Activated CD8-positive, alpha-beta memory T cell treated with anti-CD3 and anti-CD28 coated beads, Interleukin-2, amount 50 U/mL, for 24 hours (primary cell): Measurements from ENCODE around the gene ADAMTSL2.

Experiments
- DNase-seq: peaks from one replicate; pipeline ENCODE4 v3.0.0-alpha.2; 2020; ENCODE audit errors: extremely low read depth

The ADAMTSL2 gene

GRCh38 chr9:133534346-133535291, at the start of gene ADAMTSL2:
ADAMTSL2 (plus strand) TSS chr9:133534704; CDS start chr9:133536713, 2,009 bp downstream.
- no peak for DNase-seq

DNA sequence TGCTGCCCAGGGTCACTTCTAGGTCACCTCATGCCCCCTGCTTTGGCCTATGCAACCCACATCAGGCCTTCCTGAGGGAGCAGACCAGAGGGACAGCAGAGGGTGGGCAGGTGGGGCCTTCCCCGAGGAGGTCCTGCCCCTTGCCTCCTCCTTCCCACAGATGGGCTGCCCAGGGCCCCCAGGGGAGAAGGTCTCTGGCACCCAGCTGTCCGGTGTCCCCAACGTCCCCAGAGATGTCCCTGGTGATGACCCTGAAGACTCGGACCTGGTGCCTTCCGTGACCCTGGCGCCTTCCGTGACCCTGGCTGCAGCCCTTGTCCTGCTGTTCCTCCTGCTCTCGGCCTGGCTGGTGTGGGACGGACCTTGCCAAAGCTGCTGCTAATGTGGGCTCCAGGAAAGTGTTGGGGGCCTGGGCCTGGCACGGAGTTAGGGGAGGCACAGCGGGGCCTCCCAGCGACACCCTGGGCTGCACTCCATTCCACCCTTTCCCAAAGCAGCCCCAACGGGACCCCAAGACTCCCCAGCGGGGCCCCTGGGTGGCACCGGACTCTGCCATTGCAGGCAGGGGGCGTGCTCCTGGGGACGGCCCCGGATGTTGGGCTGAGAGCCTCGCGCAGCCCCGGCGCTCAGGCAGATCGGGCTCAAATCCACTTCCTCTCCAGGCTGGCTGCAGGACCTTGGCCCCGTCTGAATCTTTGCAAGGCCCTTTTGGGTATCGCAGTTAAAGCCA, 48.8 kb upstream of the ADAMTSL2 start:
- DNase-seq = no peak

DNA sequence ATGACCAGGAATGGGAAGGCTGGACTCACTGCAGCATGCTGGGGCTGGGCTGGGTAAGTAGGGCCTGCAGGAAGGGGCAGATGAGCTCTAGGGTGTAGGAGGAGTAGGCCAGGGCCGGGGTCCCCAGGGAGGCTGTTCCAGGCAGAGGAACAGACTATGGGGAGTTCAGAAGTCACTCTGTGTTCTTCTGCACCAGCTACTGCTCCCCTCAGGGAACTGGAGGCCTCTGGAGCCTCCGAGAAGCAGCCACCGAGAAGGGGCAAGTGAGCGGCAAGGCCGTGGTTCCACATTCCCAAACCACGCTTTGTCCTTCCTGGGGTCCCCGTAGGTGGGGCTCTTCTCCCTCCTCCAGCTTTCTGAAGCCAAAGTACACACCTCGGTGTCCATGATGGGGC, 47.2 kb upstream of the ADAMTSL2 start:
- DNase-seq = no peak

- no peak for DNase-seq
Measured at GRCh38 chr9:133488686-133489252, 45.7 kb upstream of the ADAMTSL2 start.

DNA sequence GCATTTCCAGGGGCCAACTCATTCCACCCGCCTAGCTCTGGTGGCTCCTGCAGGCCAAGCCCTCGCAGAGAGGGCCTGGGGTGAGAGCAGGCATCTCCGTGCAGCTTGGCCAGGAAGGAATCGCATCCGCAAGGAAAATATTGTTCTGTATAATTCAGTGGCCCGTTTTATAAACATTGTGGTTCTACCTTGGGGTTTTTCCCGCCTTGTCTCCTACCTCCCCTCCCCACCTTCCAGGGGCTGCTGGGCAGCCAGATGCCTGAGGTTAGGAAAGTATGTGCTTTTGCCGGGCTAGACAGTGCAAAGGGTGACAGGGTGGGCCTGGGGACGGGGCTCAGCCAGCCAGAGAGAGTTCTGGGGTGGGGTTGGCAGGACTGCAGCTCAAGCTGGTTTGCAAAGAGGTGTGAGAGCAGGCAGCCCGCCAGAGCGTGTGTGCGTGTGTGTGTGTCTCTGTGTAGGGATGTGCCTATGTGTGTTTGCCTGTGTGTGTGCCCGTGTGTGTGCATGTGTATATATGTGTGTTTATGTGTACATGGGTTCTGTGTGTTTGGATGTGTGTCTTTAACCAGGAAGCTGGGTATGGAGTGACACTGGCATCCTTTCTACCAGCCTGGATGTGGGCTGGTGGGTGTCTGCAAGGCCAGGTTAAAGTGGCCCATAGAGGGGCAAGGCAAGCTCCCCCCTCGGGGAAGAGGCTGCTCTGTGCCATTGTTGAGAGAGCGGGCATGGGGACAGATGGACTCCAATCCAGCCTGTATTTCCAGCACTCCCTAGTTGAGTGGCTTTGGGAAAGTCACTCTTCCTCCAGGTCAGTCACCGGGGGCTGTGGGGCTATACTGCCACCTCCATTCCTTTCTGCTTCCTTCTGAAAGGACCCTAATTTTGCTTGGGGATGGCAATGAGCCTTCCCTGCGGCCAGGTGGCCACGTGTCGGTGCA, 45.0 kb upstream of the ADAMTSL2 start:
- no peak for DNase-seq

DNA sequence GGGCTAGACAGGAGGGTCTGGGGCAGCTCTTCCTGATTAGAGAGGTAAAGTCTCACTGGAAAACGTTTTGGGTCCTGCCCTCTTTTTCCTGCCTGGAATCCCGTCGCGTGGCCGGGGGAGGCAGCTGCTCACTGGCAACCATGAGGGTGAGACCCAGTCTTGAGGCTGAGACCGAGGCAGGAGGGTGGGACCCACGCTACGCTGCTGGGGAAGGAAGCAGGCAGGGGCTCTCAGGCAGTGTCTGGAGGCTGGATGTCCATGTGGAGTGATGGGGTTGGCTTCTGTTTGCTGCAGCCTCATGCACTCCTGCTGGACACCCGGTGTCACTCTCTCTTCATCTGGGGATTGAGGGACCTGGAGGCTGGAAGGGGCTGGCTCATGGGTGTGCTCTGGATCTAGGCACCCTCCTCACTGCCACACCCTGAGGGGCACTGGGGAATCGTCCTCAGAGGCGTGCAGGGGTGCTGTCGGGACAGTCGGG, 44.3 kb upstream of the ADAMTSL2 start:
- DNase-seq = no peak

GRCh38 chr9:133490865-133491655, 43.4 kb upstream of the ADAMTSL2 start:
- DNase-seq = no peak

DNA sequence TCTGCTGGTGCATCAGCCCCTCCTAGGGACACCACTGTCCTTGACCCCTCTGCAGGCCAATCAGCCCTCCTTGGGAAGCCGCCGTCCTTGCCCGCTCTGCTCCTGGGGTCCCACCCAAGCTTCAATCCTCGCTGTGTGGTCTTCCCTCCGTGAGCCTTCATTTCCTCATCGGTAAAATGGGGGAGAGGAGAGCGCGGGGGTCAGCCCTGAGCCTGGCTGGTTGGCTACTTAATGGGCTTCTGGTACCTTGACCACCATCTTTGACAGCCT, 42.9 kb upstream of the ADAMTSL2 start:
- no peak for DNase-seq

DNA sequence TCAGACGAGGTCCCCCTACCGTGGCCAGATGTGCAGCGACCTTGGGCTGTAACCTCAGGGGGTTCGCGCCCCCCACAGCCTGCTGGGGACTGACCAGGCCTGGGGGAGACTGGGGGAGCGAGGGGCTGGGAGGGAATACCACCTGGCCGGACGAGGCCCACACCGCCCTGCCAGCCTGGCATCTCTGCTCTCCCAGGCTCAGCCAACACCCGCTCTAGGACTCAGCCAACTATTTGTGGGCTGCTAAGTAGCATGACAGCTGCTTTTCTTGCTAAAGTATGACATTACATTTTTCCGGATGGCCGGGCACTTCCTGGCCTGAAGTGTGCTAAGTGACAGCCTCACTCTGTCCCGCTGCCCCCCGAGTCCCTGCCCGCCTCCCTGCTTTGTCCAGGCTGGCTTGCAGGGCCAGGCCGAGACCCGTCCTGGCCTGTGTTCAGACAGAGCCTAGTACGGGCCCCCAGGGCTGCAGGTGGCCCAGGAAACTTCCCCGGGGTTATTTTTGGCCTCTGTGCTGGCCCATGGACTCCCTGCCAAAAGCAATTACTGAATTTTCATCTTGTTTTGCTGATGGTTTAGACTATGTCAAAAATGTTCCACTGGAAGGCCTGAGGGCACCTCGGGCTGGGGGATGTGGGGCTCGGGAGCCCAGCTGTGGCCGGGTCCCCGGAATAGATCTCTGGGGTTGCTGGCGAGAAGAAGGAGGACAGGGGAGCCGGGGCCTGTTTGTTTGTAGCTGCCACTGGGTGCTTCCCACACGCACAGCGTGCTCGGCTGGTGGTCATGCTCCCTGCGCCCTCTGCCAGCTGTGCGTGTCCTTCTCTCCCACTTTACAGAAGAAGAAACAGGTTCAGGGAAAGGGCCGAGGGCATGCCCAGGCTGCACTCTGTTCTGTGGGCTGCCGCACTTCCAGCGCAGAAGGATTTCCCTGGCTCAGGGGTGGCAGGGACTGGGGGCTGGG, 42.2 kb upstream of the ADAMTSL2 start:
- DNase-seq = no peak

- DNase-seq = no peak
Measured at GRCh38 chr9:133493428-133493827, 41.1 kb upstream of the ADAMTSL2 start.

DNA sequence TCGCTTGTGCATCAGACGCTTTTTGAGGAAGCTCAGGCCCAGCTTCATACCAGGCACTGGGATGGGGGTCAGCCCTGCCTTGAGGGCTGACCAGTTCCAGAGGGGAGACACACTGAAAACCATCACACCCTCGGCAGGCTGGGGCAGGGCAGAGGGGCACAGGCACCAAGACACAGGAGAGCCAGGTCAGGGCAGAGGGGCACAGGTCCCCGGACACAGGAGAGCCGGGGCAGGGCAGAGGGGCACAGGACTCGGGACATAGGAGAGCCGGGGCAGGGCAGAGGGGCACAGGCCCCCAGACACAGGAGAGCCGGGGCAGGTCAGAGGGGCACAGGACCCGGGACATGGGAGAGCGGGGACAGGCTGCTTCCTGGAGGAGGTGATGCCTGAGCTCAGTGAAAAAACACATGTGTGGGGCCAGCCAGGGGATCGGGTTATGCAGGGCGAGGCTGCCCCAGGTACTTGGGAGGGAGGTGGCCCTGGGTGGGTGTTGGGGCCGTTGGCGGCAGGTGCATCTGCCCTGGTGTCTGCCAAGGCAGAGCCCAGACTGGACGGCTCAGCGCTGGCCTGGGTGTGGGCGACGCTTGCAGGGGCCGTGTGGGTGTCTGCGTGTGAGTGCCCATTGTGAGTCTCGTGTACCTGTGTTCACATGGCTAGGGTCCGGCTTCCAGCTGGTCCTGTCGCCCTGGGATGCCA, 40.5 kb upstream of the ADAMTSL2 start:
- no peak for DNase-seq

DNA sequence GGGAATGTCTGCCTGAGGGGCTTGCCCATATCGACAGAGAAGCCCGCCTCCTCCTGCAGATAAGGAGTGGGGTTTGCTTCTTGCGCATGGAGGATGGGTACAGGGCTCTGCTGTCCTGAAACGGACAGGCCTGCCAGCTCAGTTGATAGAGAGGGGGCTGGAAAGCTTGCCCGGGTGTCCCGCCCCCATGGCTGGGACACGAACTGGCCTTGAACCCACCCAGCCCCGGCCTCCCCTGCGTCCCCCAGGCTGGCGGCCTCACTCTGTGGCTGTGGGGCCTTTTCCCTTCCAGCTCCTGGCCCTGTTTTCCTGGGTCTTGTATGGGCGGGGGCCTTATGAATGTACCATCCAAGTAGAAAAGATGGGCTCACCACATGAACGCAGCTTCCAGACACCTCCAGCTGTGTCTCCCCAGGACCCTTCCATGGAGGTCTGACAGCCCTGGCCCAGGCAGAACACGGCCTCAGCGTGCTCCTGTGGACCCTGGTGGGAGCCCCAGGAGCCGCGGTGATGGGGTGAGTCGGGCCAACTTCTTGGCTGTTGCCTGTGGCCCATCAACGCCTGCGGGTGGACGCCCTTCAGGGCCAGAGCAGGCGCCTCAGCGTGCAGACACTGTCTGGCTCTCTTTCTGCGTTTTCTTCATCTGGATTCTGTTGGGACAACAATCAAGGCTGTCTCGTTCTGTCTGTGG, 39.7 kb upstream of the ADAMTSL2 start:
- DNase-seq = no peak

- DNase-seq = no peak
Measured at GRCh38 chr9:133495327-133496293, 38.9 kb upstream of the ADAMTSL2 start.

DNA sequence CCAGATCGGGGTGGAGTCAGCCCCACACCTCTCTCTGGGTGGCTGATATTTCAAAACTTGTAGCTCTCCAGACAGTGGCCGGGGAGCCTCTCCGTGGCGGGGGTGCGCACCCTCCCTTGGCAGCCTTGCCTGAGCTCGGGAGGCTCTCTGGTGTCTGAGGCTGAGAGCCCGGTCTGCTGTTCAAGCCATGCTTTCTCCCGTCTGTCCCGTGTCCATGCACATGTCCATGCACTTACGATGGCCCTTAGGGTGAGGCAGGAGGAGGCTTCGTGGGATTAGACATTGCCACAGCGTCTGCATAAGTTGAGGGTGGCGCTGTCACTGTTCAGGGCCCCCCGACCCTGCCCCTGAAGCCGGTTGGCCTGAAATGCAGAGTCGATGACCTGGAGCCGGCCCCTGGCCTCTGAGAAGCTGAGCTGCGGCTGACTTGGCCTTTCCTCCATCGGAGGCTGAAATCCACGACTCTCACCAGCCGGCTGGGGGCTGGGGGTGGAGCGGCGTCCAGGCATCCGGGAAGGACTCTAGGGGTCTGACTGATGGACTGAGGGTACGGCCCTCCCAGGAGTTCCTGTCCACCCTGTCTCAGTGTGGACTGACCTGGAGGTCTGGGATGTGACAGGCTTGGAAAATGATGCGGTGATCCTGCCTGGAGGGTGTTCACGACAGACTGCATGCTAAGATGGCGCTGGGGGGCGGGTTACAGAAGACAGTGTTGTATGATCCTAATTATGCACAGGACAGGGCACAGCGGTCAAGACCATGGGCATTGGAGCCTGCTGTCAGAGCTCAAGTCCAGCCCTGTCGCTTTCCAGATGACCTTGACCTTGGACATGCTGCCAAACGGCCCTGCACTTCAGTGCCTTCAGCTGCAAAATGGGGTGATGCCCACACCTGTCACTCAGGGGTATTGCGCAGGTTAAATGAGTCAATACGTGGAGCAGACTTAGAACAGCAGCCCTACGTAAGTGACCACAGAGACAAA, 37.4 kb upstream of the ADAMTSL2 start:
- DNase-seq = no peak

DNA sequence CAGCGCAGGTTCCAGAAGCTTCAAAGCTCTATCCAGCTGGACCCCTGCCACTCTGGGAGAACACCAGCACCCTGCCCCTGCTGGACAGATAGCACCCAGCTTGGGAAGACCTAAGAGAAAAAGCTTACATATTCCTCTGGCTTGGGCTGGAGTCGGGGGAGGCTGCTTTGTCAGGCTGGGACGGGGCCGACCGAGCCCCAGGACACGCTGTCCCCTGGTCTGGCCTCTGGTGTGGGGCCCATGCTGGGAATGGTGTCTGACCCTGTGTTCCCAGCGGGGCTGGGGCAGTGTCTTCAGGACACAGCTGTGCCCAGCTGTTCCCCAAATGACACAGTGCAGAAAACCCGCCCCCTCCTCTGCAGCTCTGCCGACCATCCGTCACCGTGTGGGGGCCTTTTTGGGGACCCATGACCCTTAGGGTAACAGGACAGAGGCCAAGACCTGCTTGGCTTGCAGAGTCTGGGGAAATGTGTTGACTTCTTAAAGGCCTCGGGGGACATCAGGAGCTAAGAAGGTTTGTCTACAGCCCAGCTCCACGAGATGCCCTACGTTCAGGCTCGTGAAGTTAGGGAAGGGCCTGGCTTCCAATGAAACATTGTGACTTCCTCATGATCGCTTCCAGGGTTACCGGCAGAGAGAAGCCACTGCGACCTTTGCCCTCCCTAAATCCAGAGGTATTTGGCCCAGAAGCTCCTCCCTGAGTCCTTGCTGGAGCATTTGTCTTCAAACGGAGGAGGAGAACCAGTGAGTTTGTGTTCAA, 35.2 kb upstream of the ADAMTSL2 start:
- DNase-seq = no peak
